ENCODE results near the gene WNT1. TPM values are rescaled to one million over a fixed set of nuclear protein-coding genes. Genes with fewer than 3 reads are reported as not detected.
A peak's percentile ranks its signal among the peaks of the same experiment; 100 is the strongest.

The WNT1 gene
- total and polyA plus RNA-seq, 9 of the 15 experiments (the other 6 are each of a cell fraction or from before 2014, with no cell fraction given) = not detected

DNA sequence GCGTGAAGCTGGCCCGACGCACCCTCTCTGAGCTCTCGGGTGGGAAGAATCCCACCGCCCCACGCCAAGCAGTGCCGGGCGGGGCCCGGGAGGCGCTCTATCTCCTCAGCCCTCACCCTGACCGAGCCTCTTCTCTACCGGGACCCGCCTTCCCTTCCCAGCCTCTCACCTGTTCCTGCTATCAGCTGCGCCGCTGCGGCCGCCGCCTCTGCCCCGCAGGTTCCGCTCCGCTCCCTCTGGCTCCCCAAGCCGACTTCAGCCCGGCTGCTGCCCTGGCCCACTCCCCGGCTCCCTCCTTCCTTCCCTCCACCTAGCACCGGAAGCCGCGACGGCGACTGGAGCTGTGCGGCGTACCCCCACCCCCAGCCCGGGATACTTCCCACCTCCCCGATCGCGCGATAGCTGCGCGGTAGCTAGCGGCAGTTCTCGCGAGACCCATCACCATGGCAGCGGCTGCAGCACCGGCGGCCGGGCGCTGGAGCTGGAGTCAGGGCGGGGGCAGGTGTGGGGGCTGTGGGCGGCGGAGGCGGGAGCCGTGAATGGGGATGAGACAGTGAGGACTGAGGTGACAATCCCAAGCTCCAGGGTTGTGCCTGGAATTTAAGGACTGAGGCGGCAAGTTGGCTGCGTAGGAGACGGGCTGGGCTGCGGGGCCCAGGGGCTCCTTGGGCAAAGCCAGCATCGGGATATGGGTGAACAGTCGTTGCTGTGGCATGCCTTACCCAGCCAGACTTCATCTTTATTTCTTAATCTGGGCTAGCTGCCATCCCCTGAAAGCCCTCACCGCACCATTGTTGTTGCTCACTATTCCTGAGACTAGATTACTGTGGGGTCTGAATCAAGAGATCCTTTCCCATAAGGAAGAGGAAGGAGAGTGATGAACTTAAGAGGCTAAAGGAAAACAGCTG lies 20.7 kb upstream of the WNT1 start, which contains the start of gene ARF3 (continued):
- TF ChIP-seq, protein P1, sequence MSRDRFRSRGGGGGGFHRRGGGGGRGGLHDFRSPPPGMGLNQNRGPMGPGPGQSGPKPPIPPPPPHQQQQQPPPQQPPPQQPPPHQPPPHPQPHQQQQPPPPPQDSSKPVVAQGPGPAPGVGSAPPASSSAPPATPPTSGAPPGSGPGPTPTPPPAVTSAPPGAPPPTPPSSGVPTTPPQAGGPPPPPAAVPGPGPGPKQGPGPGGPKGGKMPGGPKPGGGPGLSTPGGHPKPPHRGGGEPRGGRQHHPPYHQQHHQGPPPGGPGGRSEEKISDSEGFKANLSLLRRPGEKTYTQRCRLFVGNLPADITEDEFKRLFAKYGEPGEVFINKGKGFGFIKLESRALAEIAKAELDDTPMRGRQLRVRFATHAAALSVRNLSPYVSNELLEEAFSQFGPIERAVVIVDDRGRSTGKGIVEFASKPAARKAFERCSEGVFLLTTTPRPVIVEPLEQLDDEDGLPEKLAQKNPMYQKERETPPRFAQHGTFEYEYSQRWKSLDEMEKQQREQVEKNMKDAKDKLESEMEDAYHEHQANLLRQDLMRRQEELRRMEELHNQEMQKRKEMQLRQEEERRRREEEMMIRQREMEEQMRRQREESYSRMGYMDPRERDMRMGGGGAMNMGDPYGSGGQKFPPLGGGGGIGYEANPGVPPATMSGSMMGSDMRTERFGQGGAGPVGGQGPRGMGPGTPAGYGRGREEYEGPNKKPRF (IDR thresholded peaks at IDR 0.05; ENCODE audit: low read depth, low read length) = no peak
- TF ChIP-seq, protein P2, sequence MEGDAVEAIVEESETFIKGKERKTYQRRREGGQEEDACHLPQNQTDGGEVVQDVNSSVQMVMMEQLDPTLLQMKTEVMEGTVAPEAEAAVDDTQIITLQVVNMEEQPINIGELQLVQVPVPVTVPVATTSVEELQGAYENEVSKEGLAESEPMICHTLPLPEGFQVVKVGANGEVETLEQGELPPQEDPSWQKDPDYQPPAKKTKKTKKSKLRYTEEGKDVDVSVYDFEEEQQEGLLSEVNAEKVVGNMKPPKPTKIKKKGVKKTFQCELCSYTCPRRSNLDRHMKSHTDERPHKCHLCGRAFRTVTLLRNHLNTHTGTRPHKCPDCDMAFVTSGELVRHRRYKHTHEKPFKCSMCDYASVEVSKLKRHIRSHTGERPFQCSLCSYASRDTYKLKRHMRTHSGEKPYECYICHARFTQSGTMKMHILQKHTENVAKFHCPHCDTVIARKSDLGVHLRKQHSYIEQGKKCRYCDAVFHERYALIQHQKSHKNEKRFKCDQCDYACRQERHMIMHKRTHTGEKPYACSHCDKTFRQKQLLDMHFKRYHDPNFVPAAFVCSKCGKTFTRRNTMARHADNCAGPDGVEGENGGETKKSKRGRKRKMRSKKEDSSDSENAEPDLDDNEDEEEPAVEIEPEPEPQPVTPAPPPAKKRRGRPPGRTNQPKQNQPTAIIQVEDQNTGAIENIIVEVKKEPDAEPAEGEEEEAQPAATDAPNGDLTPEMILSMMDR (IDR thresholded peaks at IDR 0.05 in 2 of 3, conservative IDR thresholded peaks at IDR 0.05 in 1 of 3; ENCODE audit: insufficient read depth in 2 of 3, low read depth in 1 of 3, low read length in 3 of 3) = peak in 2 of 3 experiments; percentile 4 to 48; a peak in 2 of 6 replicates
- TF ChIP-seq NFRKB (IDR thresholded peaks at IDR 0.05; ENCODE audit: low read depth) (no peak), EP300 (IDR thresholded peaks at IDR 0.05; ENCODE audit: low read length) (no peak), TAF9B (IDR thresholded peaks at IDR 0.05; ENCODE audit: partially characterized antibody) (no peak), CREM (IDR thresholded peaks at IDR 0.05; ENCODE audit: low read depth) (peak; percentile 60; the same call in 1 of the 2 replicates), PML (IDR thresholded peaks at IDR 0.05; ENCODE audit: low read length) (no peak; the same call in 1 of the 2 replicates), GATA2 (CRISPR knock-in tag; IDR thresholded peaks at IDR 0.05) (no peak), NRF1 (conservative IDR thresholded peaks at IDR 0.05 in 1 of 2, IDR thresholded peaks at IDR 0.05 in 1 of 2) (peak; percentile 78 to 80), CBFB (CRISPR knock-in tag; IDR thresholded peaks at IDR 0.05) (no peak), KDM5B (IDR thresholded peaks at IDR 0.05; ENCODE audit: insufficient replicate concordance, low read depth, low read length) (peak; percentile 61), BHLHE40 (IDR thresholded peaks at IDR 0.05; ENCODE audit: low read length) (no peak), SMAD2 (IDR thresholded peaks at IDR 0.05; ENCODE audit: low read depth, low read length) (no peak)
- TF ChIP-seq, protein P3, sequence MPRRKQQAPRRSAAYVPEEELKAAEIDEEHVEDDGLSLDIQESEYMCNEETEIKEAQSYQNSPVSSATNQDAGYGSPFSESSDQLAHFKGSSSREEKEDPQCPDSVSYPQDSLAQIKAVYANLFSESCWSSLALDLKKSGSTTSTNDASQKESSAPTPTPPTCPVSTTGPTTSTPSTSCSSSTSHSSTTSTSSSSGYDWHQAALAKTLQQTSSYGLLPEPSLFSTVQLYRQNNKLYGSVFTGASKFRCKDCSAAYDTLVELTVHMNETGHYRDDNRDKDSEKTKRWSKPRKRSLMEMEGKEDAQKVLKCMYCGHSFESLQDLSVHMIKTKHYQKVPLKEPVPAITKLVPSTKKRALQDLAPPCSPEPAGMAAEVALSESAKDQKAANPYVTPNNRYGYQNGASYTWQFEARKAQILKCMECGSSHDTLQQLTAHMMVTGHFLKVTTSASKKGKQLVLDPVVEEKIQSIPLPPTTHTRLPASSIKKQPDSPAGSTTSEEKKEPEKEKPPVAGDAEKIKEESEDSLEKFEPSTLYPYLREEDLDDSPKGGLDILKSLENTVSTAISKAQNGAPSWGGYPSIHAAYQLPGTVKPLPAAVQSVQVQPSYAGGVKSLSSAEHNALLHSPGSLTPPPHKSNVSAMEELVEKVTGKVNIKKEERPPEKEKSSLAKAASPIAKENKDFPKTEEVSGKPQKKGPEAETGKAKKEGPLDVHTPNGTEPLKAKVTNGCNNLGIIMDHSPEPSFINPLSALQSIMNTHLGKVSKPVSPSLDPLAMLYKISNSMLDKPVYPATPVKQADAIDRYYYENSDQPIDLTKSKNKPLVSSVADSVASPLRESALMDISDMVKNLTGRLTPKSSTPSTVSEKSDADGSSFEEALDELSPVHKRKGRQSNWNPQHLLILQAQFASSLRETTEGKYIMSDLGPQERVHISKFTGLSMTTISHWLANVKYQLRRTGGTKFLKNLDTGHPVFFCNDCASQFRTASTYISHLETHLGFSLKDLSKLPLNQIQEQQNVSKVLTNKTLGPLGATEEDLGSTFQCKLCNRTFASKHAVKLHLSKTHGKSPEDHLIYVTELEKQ (CRISPR knock-in tag; IDR thresholded peaks at IDR 0.05) = no peak
- TF ChIP-seq, protein P4, sequence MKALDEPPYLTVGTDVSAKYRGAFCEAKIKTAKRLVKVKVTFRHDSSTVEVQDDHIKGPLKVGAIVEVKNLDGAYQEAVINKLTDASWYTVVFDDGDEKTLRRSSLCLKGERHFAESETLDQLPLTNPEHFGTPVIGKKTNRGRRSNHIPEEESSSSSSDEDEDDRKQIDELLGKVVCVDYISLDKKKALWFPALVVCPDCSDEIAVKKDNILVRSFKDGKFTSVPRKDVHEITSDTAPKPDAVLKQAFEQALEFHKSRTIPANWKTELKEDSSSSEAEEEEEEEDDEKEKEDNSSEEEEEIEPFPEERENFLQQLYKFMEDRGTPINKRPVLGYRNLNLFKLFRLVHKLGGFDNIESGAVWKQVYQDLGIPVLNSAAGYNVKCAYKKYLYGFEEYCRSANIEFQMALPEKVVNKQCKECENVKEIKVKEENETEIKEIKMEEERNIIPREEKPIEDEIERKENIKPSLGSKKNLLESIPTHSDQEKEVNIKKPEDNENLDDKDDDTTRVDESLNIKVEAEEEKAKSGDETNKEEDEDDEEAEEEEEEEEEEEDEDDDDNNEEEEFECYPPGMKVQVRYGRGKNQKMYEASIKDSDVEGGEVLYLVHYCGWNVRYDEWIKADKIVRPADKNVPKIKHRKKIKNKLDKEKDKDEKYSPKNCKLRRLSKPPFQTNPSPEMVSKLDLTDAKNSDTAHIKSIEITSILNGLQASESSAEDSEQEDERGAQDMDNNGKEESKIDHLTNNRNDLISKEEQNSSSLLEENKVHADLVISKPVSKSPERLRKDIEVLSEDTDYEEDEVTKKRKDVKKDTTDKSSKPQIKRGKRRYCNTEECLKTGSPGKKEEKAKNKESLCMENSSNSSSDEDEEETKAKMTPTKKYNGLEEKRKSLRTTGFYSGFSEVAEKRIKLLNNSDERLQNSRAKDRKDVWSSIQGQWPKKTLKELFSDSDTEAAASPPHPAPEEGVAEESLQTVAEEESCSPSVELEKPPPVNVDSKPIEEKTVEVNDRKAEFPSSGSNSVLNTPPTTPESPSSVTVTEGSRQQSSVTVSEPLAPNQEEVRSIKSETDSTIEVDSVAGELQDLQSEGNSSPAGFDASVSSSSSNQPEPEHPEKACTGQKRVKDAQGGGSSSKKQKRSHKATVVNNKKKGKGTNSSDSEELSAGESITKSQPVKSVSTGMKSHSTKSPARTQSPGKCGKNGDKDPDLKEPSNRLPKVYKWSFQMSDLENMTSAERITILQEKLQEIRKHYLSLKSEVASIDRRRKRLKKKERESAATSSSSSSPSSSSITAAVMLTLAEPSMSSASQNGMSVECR (CRISPR knock-in tag; IDR thresholded peaks at IDR 0.05) = peak; percentile 45; the same call in 1 of the 2 replicates

All from K562 (cell line).